Muscle of back (tissue), 11 donors: ENCODE data around the gene MAP7D1. TPM values are rescaled to one million over a fixed set of nuclear protein-coding genes. Genes with fewer than 3 reads are reported as not detected.
A peak's percentile ranks its signal among the peaks of the same experiment; 100 is the strongest.

Experiments
- DNase-seq, 3 donors: peaks; one replicate each; pipeline versions ENCODE4 v3.0.0 to v3.0.0-alpha.2; 2013
- polyA plus RNA-seq, 10 donors: library from polyadenylated mRNA; unstranded; fragments of 120-200 nt; gene quantifications; one replicate each; pipeline ENCODE4 v1.2.1, GENCODE V29; 2013; ENCODE audit not compliant: insufficient read length in 10 of 10

The MAP7D1 gene
- polyA plus RNA-seq, 10 donors = 117 to 169 (median 141) TPM

GRCh38 chr1:36126005-36126716 is 29.8 kb upstream of the MAP7D1 start:
- no peak for DNase-seq

GRCh38 chr1:36126797-36127500 is 29.0 kb upstream of the MAP7D1 start:
- DNase-seq = no peak

- DNase-seq = no peak
Measured at GRCh38 chr1:36128126-36128904, 27.6 kb upstream of the MAP7D1 start.

- DNase-seq = no peak
Measured at GRCh38 chr1:36128905-36129206, 27.1 kb upstream of the MAP7D1 start.

GRCh38 chr1:36132029-36132428 is 23.9 kb upstream of the MAP7D1 start:
- DNase-seq = no peak

GRCh38 chr1:36133484-36133883 is 22.5 kb upstream of the MAP7D1 start:
- peak; percentile 50 to 85 (median 66) for DNase-seq

GRCh38 chr1:36134031-36134430 is 21.9 kb upstream of the MAP7D1 start:
- no peak for DNase-seq

- peak; percentile 57 to 87 (median 76) for DNase-seq
Measured at GRCh38 chr1:36134505-36135329, 21.2 kb upstream of the MAP7D1 start.

- peak in 2 of 3 donors; percentile 49 to 73 for DNase-seq
Measured at GRCh38 chr1:36135330-36135667, 20.7 kb upstream of the MAP7D1 start.

GRCh38 chr1:36135796-36136195 is 20.2 kb upstream of the MAP7D1 start:
- no peak for DNase-seq

GRCh38 chr1:36136535-36136934 is 19.4 kb upstream of the MAP7D1 start:
- peak in 1 of 3 donors; percentile 75 for DNase-seq

GRCh38 chr1:36137226-36137625 is 18.7 kb upstream of the MAP7D1 start:
- DNase-seq = no peak

GRCh38 chr1:36137776-36138175 is 18.2 kb upstream of the MAP7D1 start:
- no peak for DNase-seq

- no peak for DNase-seq
Measured at GRCh38 chr1:36139521-36139920, 16.4 kb upstream of the MAP7D1 start.

- no peak for DNase-seq
Measured at GRCh38 chr1:36142121-36142520, 13.8 kb upstream of the MAP7D1 start.

GRCh38 chr1:36143424-36143823 is 12.5 kb upstream of the MAP7D1 start:
- no peak for DNase-seq

- DNase-seq = no peak
Measured at GRCh38 chr1:36144413-36144812, 11.5 kb upstream of the MAP7D1 start.

- DNase-seq = no peak
Measured at GRCh38 chr1:36148821-36149236, 7.1 kb upstream of the MAP7D1 start.

- DNase-seq = peak; percentile 100
Measured at GRCh38 chr1:36149237-36149972, 6.6 kb upstream of the MAP7D1 start, which contains the start of gene TRAPPC3. TSS of gene TRAPPC3 (minus strand) at chr1:36149486. CDS start at chr1:36149378, 108 bp downstream.

GRCh38 chr1:36149973-36150295 is 6.0 kb upstream of the MAP7D1 start:
- no peak for DNase-seq
